Choroid plexus epithelial cell (primary cell): ENCODE data around the gene CISH.

Experiments used
- DNase-seq: peaks from one replicate; pipeline ENCODE4 v3.0.0-alpha.2; 2010; ENCODE audit warnings: low read depth
- H3K4me3 ChIP-seq: 2 replicates; pipeline ENCODE4 v1.5.1; 2011; ENCODE audit warnings: low read depth, mild to moderate bottlenecking, control low read depth, low read length, moderate library complexity
- CTCF ChIP-seq: conservative IDR thresholded peaks from 2 replicates; pipeline ENCODE4 v1.5.1; 2011; ENCODE audit warnings: low read depth, mild to moderate bottlenecking, control low read depth, inconsistent platforms, low read length, moderate library complexity

The CISH gene, protein sequence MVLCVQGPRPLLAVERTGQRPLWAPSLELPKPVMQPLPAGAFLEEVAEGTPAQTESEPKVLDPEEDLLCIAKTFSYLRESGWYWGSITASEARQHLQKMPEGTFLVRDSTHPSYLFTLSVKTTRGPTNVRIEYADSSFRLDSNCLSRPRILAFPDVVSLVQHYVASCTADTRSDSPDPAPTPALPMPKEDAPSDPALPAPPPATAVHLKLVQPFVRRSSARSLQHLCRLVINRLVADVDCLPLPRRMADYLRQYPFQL

DNA sequence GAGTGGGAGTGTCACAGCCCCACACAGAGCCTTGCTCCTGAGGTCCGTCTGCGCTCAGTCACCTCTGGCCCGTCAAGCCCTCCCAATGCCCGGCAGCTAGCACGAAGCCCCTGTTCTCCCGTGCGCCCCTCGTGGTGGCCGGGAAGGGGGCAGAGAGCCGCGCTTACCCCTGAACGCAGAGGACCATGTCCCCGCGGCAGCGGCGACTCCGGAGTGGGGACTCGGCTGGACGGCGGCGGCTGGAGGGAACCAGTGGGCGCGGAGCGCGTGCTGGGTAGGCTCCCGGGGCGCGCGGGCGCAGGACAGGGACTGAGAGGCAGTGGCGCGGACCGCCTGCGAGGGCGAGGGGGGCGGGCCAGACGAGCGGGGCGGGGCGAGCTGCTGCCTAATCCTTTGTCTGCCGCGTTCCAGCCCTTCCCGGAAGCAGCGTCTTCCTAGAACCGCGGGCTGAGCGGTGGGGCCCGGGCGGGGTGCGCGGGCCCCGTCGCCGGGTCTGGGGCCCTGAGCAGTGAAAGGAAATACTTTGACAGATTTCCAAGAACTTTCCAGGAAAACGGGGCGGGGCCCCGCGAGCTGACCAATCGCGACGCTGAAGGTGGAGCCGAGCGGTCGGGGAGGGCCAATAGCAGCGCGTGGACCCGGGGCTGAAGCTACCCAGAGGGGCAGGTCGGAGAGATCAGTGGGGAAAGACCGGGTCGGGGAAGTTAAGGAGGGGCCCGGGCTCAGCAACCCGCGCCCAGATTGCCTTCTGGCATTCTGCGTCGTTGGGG, at the start of gene CISH:
Gene CISH, minus strand, starts transcription at position 311 of the 770 bp plus-strand sequence. Its CDS starts 124 bp downstream, at position 187.
- TF ChIP-seq CTCF: peak; percentile 60
- DNase-seq: peak; percentile 92

GRCh38 chr3:50660386-50660785, 48.8 kb upstream of the CISH start:
- no peak overlapping the region for H3K4me3 ChIP-seq
- no peak for TF ChIP-seq CTCF
- DNase-seq: no peak

More for the DNA sequence above, at the start of gene CISH:
- peak within 1 kb of the TSS; percentile 64 for H3K4me3 ChIP-seq

GRCh38 chr3:50658831-50659230, 47.3 kb upstream of the CISH start:
- H3K4me3 ChIP-seq: no peak overlapping the region
- no peak for DNase-seq
- TF ChIP-seq CTCF: no peak

- no peak for DNase-seq
- no peak for TF ChIP-seq CTCF
- no peak overlapping the region for H3K4me3 ChIP-seq
Measured at GRCh38 chr3:50658416-50658815, 46.8 kb upstream of the CISH start.

GRCh38 chr3:50657816-50658215, 46.2 kb upstream of the CISH start:
- DNase-seq: no peak
- no peak overlapping the region for H3K4me3 ChIP-seq
- no peak for TF ChIP-seq CTCF

GRCh38 chr3:50657407-50657806, 45.8 kb upstream of the CISH start:
- no peak for DNase-seq
- no peak for TF ChIP-seq CTCF
- no peak overlapping the region for H3K4me3 ChIP-seq
